Measurements from ENCODE around the gene MRPL52. TPM values are rescaled to one million over a fixed set of nuclear protein-coding genes. Genes with fewer than 3 reads are reported as not detected.

The MRPL52 gene
- total and polyA plus RNA-seq, 7 experiments from 2014 or later: 32.9 to 189 (median 58.5) TPM

DNA sequence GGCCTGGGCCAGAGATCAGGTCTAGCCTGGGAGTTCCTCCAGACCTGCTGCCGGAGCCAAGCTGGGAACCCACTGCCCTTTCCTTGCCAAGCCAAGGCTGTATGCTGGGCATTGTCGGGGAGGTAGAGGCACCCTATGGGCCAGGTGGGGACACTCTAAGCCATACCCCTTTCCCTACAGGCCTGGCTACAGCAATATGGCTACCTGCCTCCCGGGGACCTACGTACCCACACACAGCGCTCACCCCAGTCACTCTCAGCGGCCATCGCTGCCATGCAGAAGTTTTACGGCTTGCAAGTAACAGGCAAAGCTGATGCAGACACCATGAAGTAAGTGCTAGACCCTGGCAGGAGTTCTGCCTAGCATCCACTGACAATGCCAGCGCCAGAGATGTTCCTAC is 11.6 kb downstream of the MRPL52 start:
- H3K4me1 Mint-ChIP-seq: peaks cover 4 to 17% (median 8%) of the 10 kb centered on the region in 7 donors
- peaks cover 2 to 31% (median 9%) of the 10 kb centered on the region in 5 donors for H3K27me3 Mint-ChIP-seq
- H3K4me1 ChIP-seq (ENCODE audit: control insufficient read depth in 2 of 2, insufficient read depth in 2 of 2, low read length in 2 of 2): peaks cover 0 to 13% of the 10 kb centered on the region in 2 donors
- CTCF ChIA-PET: interaction anchor here (0.9 to 1.1 kb wide), 2 partner anchors 11 to 18 kb away, joined by 4 read pairs; no protein-coding TSS in a partner anchor
- intact Hi-C loops (cut with micrococcal nuclease): no loop called here
- DNase-seq (no peak), ATAC-seq (no peak)
- peaks cover 0 to 4% (median 0%) of the 10 kb centered on the region in 5 donors for H3K36me3 Mint-ChIP-seq
- H3K9me3 ChIP-seq (ENCODE audit: control insufficient read depth in 2 of 3, low read length in 3 of 3): no peaks in the 10 kb centered on the region
- no peak overlapping the region for H3K27ac Mint-ChIP-seq
- H3K27ac ChIP-seq (ENCODE audit: low read depth, low read length): no peak overlapping the region
- no peak overlapping the region for H3K4me3 Mint-ChIP-seq
- POLR2A ChIA-PET: interaction anchor here (0.6 to 0.7 kb wide), 2 partner anchors 147 to 982 kb away, joined by 3 read pairs; no protein-coding TSS in a partner anchor
- H3K36me3 ChIP-seq (ENCODE audit: control insufficient read depth in 2 of 3, insufficient read depth in 3 of 3, low read length in 3 of 3): no peaks in the 10 kb centered on the region
- no peak overlapping the region for H3K4me3 ChIP-seq (ENCODE audit: low read length)
- no peaks in the 10 kb centered on the region for H3K9me3 Mint-ChIP-seq
- no peaks in the 10 kb centered on the region for H3K27me3 ChIP-seq (ENCODE audit: control insufficient read depth in 2 of 2, insufficient read depth in 2 of 2, low read length in 2 of 2)

DNA sequence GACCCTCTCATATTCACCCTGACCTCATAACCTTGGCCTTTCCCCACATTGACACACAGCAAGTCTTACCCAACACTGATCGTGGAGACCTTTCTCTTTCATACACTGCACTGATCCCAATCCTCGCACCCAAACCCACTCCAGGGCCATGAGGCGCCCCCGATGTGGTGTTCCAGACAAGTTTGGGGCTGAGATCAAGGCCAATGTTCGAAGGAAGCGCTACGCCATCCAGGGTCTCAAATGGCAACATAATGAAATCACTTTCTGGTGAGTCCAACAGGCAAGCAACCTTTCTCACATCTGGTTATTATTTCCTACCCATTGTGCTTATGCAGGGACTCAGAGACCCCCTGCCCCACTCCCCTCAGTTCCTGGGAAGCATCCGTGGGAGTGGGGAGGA is 12.1 kb downstream of the MRPL52 start:
- ChIA-PET POLR2A (no interaction called here), CTCF (no interaction called here)
- intact Hi-C loops (cut with micrococcal nuclease): no loop called here
- no peak overlapping the region for H3K27ac Mint-ChIP-seq
- no peaks in the 10 kb centered on the region for H3K27me3 ChIP-seq (ENCODE audit: control insufficient read depth in 2 of 2, insufficient read depth in 2 of 2, low read length in 2 of 2)
- H3K27ac ChIP-seq (ENCODE audit: low read depth, low read length): no peak overlapping the region
- H3K27me3 Mint-ChIP-seq: peaks cover 5 to 33% (median 11%) of the 10 kb centered on the region in 5 donors
- H3K4me3 Mint-ChIP-seq: no peak overlapping the region
- H3K36me3 ChIP-seq (ENCODE audit: control insufficient read depth in 2 of 3, insufficient read depth in 3 of 3, low read length in 3 of 3): no peaks in the 10 kb centered on the region
- no peak for ATAC-seq
- H3K4me1 ChIP-seq (ENCODE audit: control insufficient read depth in 2 of 2, insufficient read depth in 2 of 2, low read length in 2 of 2): peaks cover 0 to 9% of the 10 kb centered on the region in 2 donors
- peaks cover 0 to 3% (median 0%) of the 10 kb centered on the region in 5 donors for H3K36me3 Mint-ChIP-seq
- no peaks in the 10 kb centered on the region for H3K9me3 ChIP-seq (ENCODE audit: control insufficient read depth in 2 of 3, low read length in 3 of 3)
- H3K9me3 Mint-ChIP-seq: no peaks in the 10 kb centered on the region
- peaks cover 3 to 15% (median 6%) of the 10 kb centered on the region in 7 donors for H3K4me1 Mint-ChIP-seq
- DNase-seq: no peak
- H3K4me3 ChIP-seq (ENCODE audit: low read length): no peak overlapping the region

DNA sequence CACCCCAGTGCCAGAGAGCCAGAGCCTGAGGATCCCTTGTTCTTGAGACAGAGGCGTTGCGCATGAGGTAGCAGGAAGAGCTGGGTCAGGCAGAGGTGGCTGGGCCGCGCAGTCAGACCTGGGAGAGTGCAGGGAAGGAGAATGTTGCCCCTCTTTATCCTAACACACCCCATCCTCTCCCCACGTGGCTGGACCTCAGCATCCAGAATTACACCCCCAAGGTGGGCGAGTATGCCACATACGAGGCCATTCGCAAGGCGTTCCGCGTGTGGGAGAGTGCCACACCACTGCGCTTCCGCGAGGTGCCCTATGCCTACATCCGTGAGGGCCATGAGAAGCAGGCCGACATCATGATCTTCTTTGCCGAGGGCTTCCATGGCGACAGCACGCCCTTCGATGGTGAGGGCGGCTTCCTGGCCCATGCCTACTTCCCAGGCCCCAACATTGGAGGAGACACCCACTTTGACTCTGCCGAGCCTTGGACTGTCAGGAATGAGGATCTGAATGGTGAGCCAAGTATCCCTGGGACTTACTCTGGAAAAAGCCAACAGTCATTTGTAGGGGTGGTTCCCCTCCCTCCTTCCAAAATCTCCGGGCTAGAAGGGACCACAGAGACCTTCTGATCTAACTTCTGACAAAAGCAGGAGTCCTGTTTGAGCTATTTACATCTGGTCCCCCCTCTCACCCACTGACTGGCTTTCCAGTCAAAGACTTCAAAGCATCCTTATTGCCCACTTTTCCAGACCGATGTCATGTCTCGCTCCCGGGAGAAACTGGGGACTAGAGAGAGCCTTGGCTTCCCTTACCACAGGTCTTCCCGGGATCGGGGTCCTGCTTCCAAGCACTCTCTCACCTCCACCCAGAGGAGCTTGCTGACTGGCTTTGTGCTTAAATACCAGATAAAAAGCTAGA is 12.8 kb downstream of the MRPL52 start:
- Mint-ChIP-seq H3K4me3 (no peak overlapping the region), H3K27me3 (peaks cover 5 to 33% (median 11%) of the 10 kb centered on the region in 5 donors), H3K9me3 (no peaks in the 10 kb centered on the region), H3K36me3 (no peaks in the 10 kb centered on the region), H3K4me1 (peaks cover 0 to 10% (median 2%) of the 10 kb centered on the region in 7 donors), H3K27ac (peak overlapping the region in 1 of 9 donors; percentile 12)
- Histone ChIP-seq H3K27ac (ENCODE audit: low read depth, low read length) (no peak overlapping the region), H3K4me1 (ENCODE audit: control insufficient read depth in 2 of 2, insufficient read depth in 2 of 2, low read length in 2 of 2) (peaks cover 0 to 4% of the 10 kb centered on the region in 2 donors), H3K27me3 (ENCODE audit: control insufficient read depth in 2 of 2, insufficient read depth in 2 of 2, low read length in 2 of 2) (no peaks in the 10 kb centered on the region), H3K36me3 (ENCODE audit: control insufficient read depth in 2 of 3, insufficient read depth in 3 of 3, low read length in 3 of 3) (no peaks in the 10 kb centered on the region), H3K9me3 (ENCODE audit: control insufficient read depth in 2 of 3, low read length in 3 of 3) (no peaks in the 10 kb centered on the region), H3K4me3 (ENCODE audit: low read length) (no peak overlapping the region)
- intact Hi-C loops (cut with micrococcal nuclease): no loop called here
- DNase-seq (no peak), ATAC-seq (no peak)
- ChIA-PET CTCF (interaction anchor here (1.1 kb wide), 1 partner anchor 14 kb away, joined by 4 read pairs; no protein-coding TSS in a partner anchor), POLR2A (no interaction called here)

DNA sequence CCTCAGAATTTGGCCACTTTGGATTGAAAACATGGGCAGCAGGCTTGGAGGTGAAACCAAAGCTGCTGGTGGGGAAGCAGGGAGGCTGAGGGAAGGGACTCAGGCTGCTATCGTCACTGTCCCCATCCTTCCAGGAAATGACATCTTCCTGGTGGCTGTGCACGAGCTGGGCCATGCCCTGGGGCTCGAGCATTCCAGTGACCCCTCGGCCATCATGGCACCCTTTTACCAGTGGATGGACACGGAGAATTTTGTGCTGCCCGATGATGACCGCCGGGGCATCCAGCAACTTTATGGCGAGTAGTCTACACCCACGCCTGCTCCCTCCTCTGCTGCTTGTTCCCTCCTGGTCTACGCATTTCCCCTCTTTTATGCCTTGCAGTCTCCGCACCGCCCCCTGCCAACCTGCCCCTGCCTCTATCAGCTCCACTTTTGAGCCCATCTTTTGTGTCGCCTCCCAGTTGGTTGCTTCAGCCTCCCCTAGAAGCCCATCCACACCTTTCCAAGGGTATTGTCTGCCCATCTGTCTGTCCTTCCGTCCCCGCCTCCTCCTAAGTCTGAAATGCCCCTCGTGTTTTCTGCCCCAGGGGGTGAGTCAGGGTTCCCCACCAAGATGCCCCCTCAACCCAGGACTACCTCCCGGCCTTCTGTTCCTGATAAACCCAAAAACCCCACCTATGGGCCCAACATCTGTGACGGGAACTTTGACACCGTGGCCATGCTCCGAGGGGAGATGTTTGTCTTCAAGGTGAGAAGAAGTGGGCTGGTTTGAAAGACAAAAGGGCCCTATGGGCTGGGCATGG is 13.6 kb downstream of the MRPL52 start:
- Histone ChIP-seq H3K9me3 (ENCODE audit: control insufficient read depth in 2 of 3, low read length in 3 of 3) (no peaks in the 10 kb centered on the region), H3K27ac (ENCODE audit: low read depth, low read length) (no peak overlapping the region), H3K36me3 (ENCODE audit: control insufficient read depth in 2 of 3, insufficient read depth in 3 of 3, low read length in 3 of 3) (no peaks in the 10 kb centered on the region), H3K4me3 (ENCODE audit: low read length) (no peak overlapping the region), H3K27me3 (ENCODE audit: control insufficient read depth in 2 of 2, insufficient read depth in 2 of 2, low read length in 2 of 2) (no peaks in the 10 kb centered on the region), H3K4me1 (ENCODE audit: control insufficient read depth in 2 of 2, insufficient read depth in 2 of 2, low read length in 2 of 2) (no peaks in the 10 kb centered on the region)
- Mint-ChIP-seq H3K36me3 (no peaks in the 10 kb centered on the region), H3K4me3 (no peak overlapping the region), H3K27me3 (peaks cover 5 to 37% (median 10%) of the 10 kb centered on the region in 5 donors), H3K9me3 (no peaks in the 10 kb centered on the region), H3K4me1 (peaks cover 0 to 4% (median 0%) of the 10 kb centered on the region in 7 donors), H3K27ac (peak overlapping the region in 1 of 9 donors; percentile 38)
- CTCF ChIA-PET: interaction anchor here (1.1 kb wide), 1 partner anchor 15 kb away, joined by 4 read pairs; no protein-coding TSS in a partner anchor
- ATAC-seq (no peak), DNase-seq (no peak)
- POLR2A ChIA-PET: no interaction called here
- intact Hi-C loops (cut with micrococcal nuclease): no loop called here

DNA sequence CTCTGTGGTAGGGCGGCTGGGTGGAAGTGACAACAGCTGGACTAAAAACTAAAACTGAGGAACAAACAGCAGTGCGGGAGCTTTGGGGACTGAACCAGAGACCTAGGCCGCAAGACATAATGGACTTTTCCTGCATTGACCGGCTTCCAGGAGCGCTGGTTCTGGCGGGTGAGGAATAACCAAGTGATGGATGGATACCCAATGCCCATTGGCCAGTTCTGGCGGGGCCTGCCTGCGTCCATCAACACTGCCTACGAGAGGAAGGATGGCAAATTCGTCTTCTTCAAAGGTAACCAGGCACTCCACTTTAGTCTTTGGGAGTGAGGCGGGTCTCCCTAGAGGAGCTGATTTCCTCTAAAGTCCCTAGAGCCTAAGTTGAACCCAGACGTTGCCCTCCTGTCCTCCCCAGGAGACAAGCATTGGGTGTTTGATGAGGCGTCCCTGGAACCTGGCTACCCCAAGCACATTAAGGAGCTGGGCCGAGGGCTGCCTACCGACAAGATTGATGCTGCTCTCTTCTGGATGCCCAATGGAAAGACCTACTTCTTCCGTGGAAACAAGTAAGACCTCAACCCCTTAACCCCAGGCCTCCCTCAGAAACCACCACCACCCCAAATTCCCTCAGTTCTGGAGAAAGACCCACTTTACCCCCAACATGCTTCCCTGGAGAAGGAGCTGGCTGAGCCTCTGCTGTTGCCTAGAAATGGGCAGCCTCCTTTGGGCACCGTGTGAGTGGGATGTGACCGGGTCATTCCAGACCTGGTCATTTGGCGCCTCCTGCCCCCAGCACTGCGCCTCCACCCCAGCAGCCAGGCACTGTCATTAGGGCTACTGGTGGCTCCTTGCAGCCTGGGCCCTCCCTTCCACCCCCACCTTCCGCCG is 14.8 kb downstream of the MRPL52 start:
- H3K27me3 Mint-ChIP-seq: peaks cover 5 to 37% (median 10%) of the 10 kb centered on the region in 5 donors
- ChIA-PET POLR2A (interaction anchor here (1.2 kb wide), 1 partner anchor 266 kb away, joined by 3 read pairs; no protein-coding TSS in a partner anchor), CTCF (interaction anchor here (0.8 kb wide), 1 partner anchor 286 kb away, joined by 3 read pairs; no protein-coding TSS in a partner anchor)
- no peaks in the 10 kb centered on the region for H3K36me3 Mint-ChIP-seq
- intact Hi-C loops (cut with micrococcal nuclease): no loop called here
- Histone ChIP-seq H3K27me3 (ENCODE audit: control insufficient read depth in 2 of 2, insufficient read depth in 2 of 2, low read length in 2 of 2) (no peaks in the 10 kb centered on the region), H3K9me3 (ENCODE audit: control insufficient read depth in 2 of 3, low read length in 3 of 3) (no peaks in the 10 kb centered on the region), H3K36me3 (ENCODE audit: control insufficient read depth in 2 of 3, insufficient read depth in 3 of 3, low read length in 3 of 3) (no peaks in the 10 kb centered on the region), H3K4me1 (ENCODE audit: control insufficient read depth in 2 of 2, insufficient read depth in 2 of 2, low read length in 2 of 2) (no peaks in the 10 kb centered on the region), H3K27ac (ENCODE audit: low read depth, low read length) (no peak overlapping the region), H3K4me3 (ENCODE audit: low read length) (no peak overlapping the region)
- H3K4me1 Mint-ChIP-seq: peaks cover 0 to 3% (median 0%) of the 10 kb centered on the region in 7 donors
- H3K27ac Mint-ChIP-seq: peak overlapping the region in 1 of 9 donors; percentile 41
- H3K4me3 Mint-ChIP-seq: no peak overlapping the region
- ATAC-seq (no peak), DNase-seq (no peak)
- no peaks in the 10 kb centered on the region for H3K9me3 Mint-ChIP-seq

DNA sequence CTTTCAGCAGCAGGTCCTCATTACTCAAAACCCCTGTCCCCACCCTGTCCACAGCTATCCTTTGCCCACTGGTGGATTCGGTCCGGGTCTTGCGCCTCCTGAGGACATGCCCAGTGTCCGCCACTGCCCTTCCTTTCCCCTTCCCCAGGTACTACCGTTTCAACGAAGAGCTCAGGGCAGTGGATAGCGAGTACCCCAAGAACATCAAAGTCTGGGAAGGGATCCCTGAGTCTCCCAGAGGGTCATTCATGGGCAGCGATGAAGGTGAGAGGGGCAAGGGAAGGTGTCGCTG is 15.4 kb downstream of the MRPL52 start:
- H3K4me1 Mint-ChIP-seq: peaks cover 0 to 3% (median 0%) of the 10 kb centered on the region in 7 donors
- Histone ChIP-seq H3K27ac (ENCODE audit: low read depth, low read length) (no peak overlapping the region), H3K9me3 (ENCODE audit: control insufficient read depth in 2 of 3, low read length in 3 of 3) (no peaks in the 10 kb centered on the region), H3K36me3 (ENCODE audit: control insufficient read depth in 2 of 3, insufficient read depth in 3 of 3, low read length in 3 of 3) (no peaks in the 10 kb centered on the region), H3K4me3 (ENCODE audit: low read length) (no peak overlapping the region), H3K27me3 (ENCODE audit: control insufficient read depth in 2 of 2, insufficient read depth in 2 of 2, low read length in 2 of 2) (no peaks in the 10 kb centered on the region), H3K4me1 (ENCODE audit: control insufficient read depth in 2 of 2, insufficient read depth in 2 of 2, low read length in 2 of 2) (no peaks in the 10 kb centered on the region)
- no peak overlapping the region for H3K4me3 Mint-ChIP-seq
- ChIA-PET POLR2A (interaction anchor here (1.2 kb wide), 1 partner anchor 266 kb away, joined by 3 read pairs; no protein-coding TSS in a partner anchor), CTCF (no interaction called here)
- intact Hi-C loops (cut with micrococcal nuclease): no loop called here
- H3K9me3 Mint-ChIP-seq: no peaks in the 10 kb centered on the region
- peaks cover 5 to 37% (median 11%) of the 10 kb centered on the region in 5 donors for H3K27me3 Mint-ChIP-seq
- H3K27ac Mint-ChIP-seq: no peak overlapping the region
- no peak for DNase-seq
- no peak for ATAC-seq
- H3K36me3 Mint-ChIP-seq: no peaks in the 10 kb centered on the region
